T-cell (primary cell): ENCODE data around the gene TLL1. TPM values are rescaled to one million over a fixed set of nuclear protein-coding genes. Genes with fewer than 3 reads are reported as not detected.

Experiments used
- ATAC-seq, 4 experiments: fragments of 200-7000 bp in 3 of 4; fragments of 150-1000 bp in 1 of 4; cut with Tn5 transposase; replicated peaks in 1 of 4; 1 replicate in 3 of 4; 2 replicates in 1 of 4; pipeline ENCODE4 v1.10.0; 2021; ENCODE audit warnings: moderate library complexity in 3 of 4, mild to moderate bottlenecking in 2 of 4, moderate number of reproducible peaks in 1 of 4
- CTCF ChIA-PET, 2 donors: fragments of 300-600 bp; sonication (Branson Sonifier 250); formaldehyde crosslinking; loops; one replicate each; lab custom pipeline; 2022; ENCODE audit warnings: antibody characterized with exemption in 2 of 2; lab: Charles Lee
- POLR2A ChIA-PET, 2 donors: fragments of 300-600 bp; sonication (Branson Sonifier 250); formaldehyde crosslinking; loops; one replicate each; lab custom pipeline; 2022; ENCODE audit warnings: antibody characterized with exemption in 2 of 2; lab: Charles Lee
- DNase-seq, 35 experiments: peaks; one replicate each; pipeline versions ENCODE4 v3.0.0 to v3.0.0-alpha.2; 2013 to 2023
- H3K27ac ChIP-seq: one replicate; pipeline ENCODE4 v1.5.1; 2013; ENCODE audit warnings: low read length
- H3K27me3 ChIP-seq, 2 experiments: replicated peaks in 1 of 2; 1 replicate in 1 of 2; 2 replicates in 1 of 2; pipeline versions ENCODE4 v1.6.1 to v1.7.0; 2013; ENCODE audit warnings: low read length in 1 of 2, mixed read lengths in 1 of 2; ENCODE audit not compliant: control insufficient read depth in 2 of 2, insufficient read depth in 2 of 2; ENCODE audit errors: extremely low read depth in 1 of 2
- H3K36me3 ChIP-seq, 2 donors: 1 replicate in 1 of 2; 2 replicates in 1 of 2; pipeline versions ENCODE4 v1.6.1 to v1.7.0; 2013; ENCODE audit warnings: low read length in 1 of 2; ENCODE audit not compliant: control insufficient read depth in 2 of 2, insufficient read depth in 1 of 2; ENCODE audit errors: extremely low read depth in 1 of 2
- H3K4me1 ChIP-seq, 2 experiments: 1 replicate in 1 of 2; 2 replicates in 1 of 2; pipeline versions ENCODE4 v1.6.1 to v1.7.0; 2013; ENCODE audit warnings: low read length in 2 of 2, mixed read lengths in 1 of 2; ENCODE audit not compliant: insufficient read depth in 2 of 2, control insufficient read depth in 1 of 2; ENCODE audit errors: extremely low read depth in 1 of 2
- H3K4me3 ChIP-seq, 2 donors: 1 replicate in 1 of 2; 2 replicates in 1 of 2; pipeline versions ENCODE4 v1.5.1 to v1.7.0; 2013; ENCODE audit warnings: mild to moderate bottlenecking in 2 of 2, low read length in 1 of 2, moderate library complexity in 1 of 2; ENCODE audit not compliant: control insufficient read depth in 1 of 2; ENCODE audit errors: extremely low read depth in 1 of 2
- H3K9me3 ChIP-seq: 2 replicates; pipeline ENCODE4 v1.7.0; 2013
- H3K27ac Mint-ChIP-seq, 2 donors: one replicate each; pipeline ENCODE4 v1.8.0; 2020 to 2021; ENCODE audit warnings: mild to moderate bottlenecking in 2 of 2, mixed read lengths in 2 of 2
- H3K27me3 Mint-ChIP-seq, 2 donors: one replicate each; pipeline ENCODE4 v1.8.0; 2021 to 2022; ENCODE audit warnings: mixed read lengths in 2 of 2
- H3K36me3 Mint-ChIP-seq: one replicate; pipeline ENCODE4 v1.8.0; 2021; ENCODE audit warnings: mixed read lengths
- H3K4me1 Mint-ChIP-seq, 3 donors: one replicate each; pipeline ENCODE4 v1.8.0; 2020 to 2022; ENCODE audit warnings: mixed read lengths in 3 of 3, mild to moderate bottlenecking in 1 of 3
- H3K4me3 Mint-ChIP-seq, 3 donors: one replicate each; pipeline ENCODE4 v1.8.0; 2020 to 2022; ENCODE audit warnings: mild to moderate bottlenecking in 3 of 3, mixed read lengths in 3 of 3, moderate library complexity in 3 of 3
- H3K9me3 Mint-ChIP-seq, 3 donors: one replicate each; pipeline ENCODE4 v1.8.0; 2020 to 2022; ENCODE audit warnings: mixed read lengths in 3 of 3
- WGBS: methylation state at CpG from one replicate; pipeline ENCODE4 v1.1.5; 2013; ENCODE audit warnings: missing lambda C conversion rate; ENCODE audit not compliant: insufficient coverage; 5-methylcytosine and 5-hydroxymethylcytosine counted together
- total RNA-seq, 35 experiments: library from RNA in 6 of 35; stranded (reverse) in 6 of 35; fragments of 120-200 nt in 1 of 35; gene quantifications; one replicate each; pipeline versions ENCODE4 v1.2.1 to v1.2.4 and lab custom pipeline; 2013 to 2026

The TLL1 gene
- total RNA-seq, 5 donors from 2014 or later (not counting 1 experiment from before 2014, with no cell fraction given) = not detected

- H3K9me3 Mint-ChIP-seq = peaks cover 0 to 4% (median 0%) of the 10 kb centered on the region in 3 donors
- no peak overlapping the region for H3K27ac ChIP-seq
- no peaks in the 10 kb centered on the region for H3K36me3 ChIP-seq
- no peak overlapping the region for H3K4me3 Mint-ChIP-seq
- no peaks in the 10 kb centered on the region for H3K27me3 Mint-ChIP-seq
- H3K36me3 Mint-ChIP-seq = no peaks in the 10 kb centered on the region
- CTCF ChIA-PET = no interaction called here
- no peaks in the 10 kb centered on the region for H3K4me1 Mint-ChIP-seq
- H3K27ac Mint-ChIP-seq = no peak overlapping the region
- H3K27me3 ChIP-seq = no peaks in the 10 kb centered on the region
- H3K9me3 ChIP-seq = no peaks in the 10 kb centered on the region
- H3K4me1 ChIP-seq = no peaks in the 10 kb centered on the region
- POLR2A ChIA-PET = no interaction called here
- H3K4me3 ChIP-seq = no peak overlapping the region
- no CpG with 5 or more reads among the region's 3 CpGs for WGBS
- ATAC-seq = no peak
- DNase-seq = no peak
Measured at GRCh38 chr4:165915215-165915614, 42.2 kb downstream of the TLL1 start.

GRCh38 chr4:165921546-165921945 lies 48.5 kb downstream of the TLL1 start:
- 60% methylated on average over 1 of the region's 3 CpGs for WGBS
- no peak overlapping the region for H3K4me3 ChIP-seq
- POLR2A ChIA-PET = no interaction called here
- no peaks in the 10 kb centered on the region for H3K36me3 Mint-ChIP-seq
- H3K36me3 ChIP-seq = no peaks in the 10 kb centered on the region
- H3K9me3 ChIP-seq = no peaks in the 10 kb centered on the region
- no peaks in the 10 kb centered on the region for H3K27me3 Mint-ChIP-seq
- H3K4me1 ChIP-seq = no peaks in the 10 kb centered on the region
- H3K4me1 Mint-ChIP-seq = no peaks in the 10 kb centered on the region
- H3K9me3 Mint-ChIP-seq = peaks cover 0 to 4% (median 0%) of the 10 kb centered on the region in 3 donors
- ATAC-seq (no peak), DNase-seq (no peak)
- H3K4me3 Mint-ChIP-seq = no peak overlapping the region
- H3K27ac ChIP-seq = no peak overlapping the region
- H3K27ac Mint-ChIP-seq = no peak overlapping the region
- H3K27me3 ChIP-seq = no peaks in the 10 kb centered on the region
- CTCF ChIA-PET = no interaction called here

- H3K27ac ChIP-seq = no peak overlapping the region
- DNase-seq (no peak), ATAC-seq (no peak)
- Mint-ChIP-seq H3K9me3 (peaks cover 0 to 4% (median 0%) of the 10 kb centered on the region in 3 donors), H3K36me3 (no peaks in the 10 kb centered on the region), H3K27ac (no peak overlapping the region), H3K4me3 (no peak overlapping the region), H3K27me3 (no peaks in the 10 kb centered on the region), H3K4me1 (no peaks in the 10 kb centered on the region)
- no peaks in the 10 kb centered on the region for H3K27me3 ChIP-seq
- no peaks in the 10 kb centered on the region for H3K4me1 ChIP-seq
- no peak overlapping the region for H3K4me3 ChIP-seq
- no peaks in the 10 kb centered on the region for H3K36me3 ChIP-seq
- no peaks in the 10 kb centered on the region for H3K9me3 ChIP-seq
- CTCF ChIA-PET = interaction anchor here in 1 of 2 donors (0.5 kb wide), 1 partner anchor 10 kb away, joined by 3 read pairs; no protein-coding TSS in a partner anchor
- POLR2A ChIA-PET = no interaction called here
Measured at GRCh38 chr4:165922747-165923146, 49.7 kb downstream of the TLL1 start.

- ATAC-seq (no peak), DNase-seq (no peak)
- Mint-ChIP-seq H3K4me3 (no peak overlapping the region), H3K4me1 (no peaks in the 10 kb centered on the region), H3K27ac (no peak overlapping the region), H3K36me3 (no peaks in the 10 kb centered on the region), H3K27me3 (no peaks in the 10 kb centered on the region), H3K9me3 (peaks cover 0 to 4% (median 0%) of the 10 kb centered on the region in 3 donors)
- Histone ChIP-seq H3K36me3 (no peaks in the 10 kb centered on the region), H3K4me1 (no peaks in the 10 kb centered on the region), H3K27ac (no peak overlapping the region), H3K4me3 (no peak overlapping the region), H3K27me3 (no peaks in the 10 kb centered on the region), H3K9me3 (no peaks in the 10 kb centered on the region)
- WGBS = 62% methylated on average over 3 of the region's 6 CpGs
- CTCF ChIA-PET = no interaction called here
- POLR2A ChIA-PET = no interaction called here
Measured at GRCh38 chr4:165926307-165926706, 53.3 kb downstream of the TLL1 start.

GRCh38 chr4:165927366-165927765 lies 54.3 kb downstream of the TLL1 start:
- H3K36me3 ChIP-seq = no peaks in the 10 kb centered on the region
- DNase-seq (no peak), ATAC-seq (no peak)
- Mint-ChIP-seq H3K36me3 (no peaks in the 10 kb centered on the region), H3K4me1 (no peaks in the 10 kb centered on the region), H3K9me3 (peaks cover 0 to 4% (median 0%) of the 10 kb centered on the region in 3 donors), H3K27ac (no peak overlapping the region), H3K27me3 (no peaks in the 10 kb centered on the region), H3K4me3 (no peak overlapping the region)
- H3K27me3 ChIP-seq = no peaks in the 10 kb centered on the region
- H3K27ac ChIP-seq = no peak overlapping the region
- H3K4me1 ChIP-seq = no peaks in the 10 kb centered on the region
- POLR2A ChIA-PET = no interaction called here
- H3K4me3 ChIP-seq = no peak overlapping the region
- 90% methylated on average over 3 of the region's 3 CpGs for WGBS
- CTCF ChIA-PET = no interaction called here
- no peaks in the 10 kb centered on the region for H3K9me3 ChIP-seq

GRCh38 chr4:165927815-165928214 lies 54.8 kb downstream of the TLL1 start:
- ChIA-PET CTCF (no interaction called here), POLR2A (no interaction called here)
- Histone ChIP-seq H3K9me3 (no peaks in the 10 kb centered on the region), H3K4me1 (no peaks in the 10 kb centered on the region), H3K4me3 (no peak overlapping the region), H3K27ac (no peak overlapping the region), H3K27me3 (no peaks in the 10 kb centered on the region), H3K36me3 (no peaks in the 10 kb centered on the region)
- no peak overlapping the region for H3K27ac Mint-ChIP-seq
- H3K9me3 Mint-ChIP-seq = peaks cover 0 to 4% (median 0%) of the 10 kb centered on the region in 3 donors
- no peak overlapping the region for H3K4me3 Mint-ChIP-seq
- H3K36me3 Mint-ChIP-seq = no peaks in the 10 kb centered on the region
- DNase-seq = no peak
- ATAC-seq = no peak
- WGBS = no CpG with 5 or more reads among the region's 3 CpGs
- H3K27me3 Mint-ChIP-seq = no peaks in the 10 kb centered on the region
- no peaks in the 10 kb centered on the region for H3K4me1 Mint-ChIP-seq

- no peak overlapping the region for H3K27ac ChIP-seq
- CTCF ChIA-PET = no interaction called here
- H3K27ac Mint-ChIP-seq = no peak overlapping the region
- no peak overlapping the region for H3K4me3 Mint-ChIP-seq
- POLR2A ChIA-PET = no interaction called here
- no peak for DNase-seq
- H3K36me3 ChIP-seq = no peaks in the 10 kb centered on the region
- H3K36me3 Mint-ChIP-seq = no peaks in the 10 kb centered on the region
- no peaks in the 10 kb centered on the region for H3K9me3 ChIP-seq
- no peaks in the 10 kb centered on the region for H3K27me3 ChIP-seq
- H3K4me1 Mint-ChIP-seq = no peaks in the 10 kb centered on the region
- no peak overlapping the region for H3K4me3 ChIP-seq
- no peak for ATAC-seq
- WGBS = 100% methylated on average over 1 of the region's 2 CpGs
- no peaks in the 10 kb centered on the region for H3K4me1 ChIP-seq
- H3K27me3 Mint-ChIP-seq = no peaks in the 10 kb centered on the region
- H3K9me3 Mint-ChIP-seq = peaks cover 0 to 4% (median under 1%) of the 10 kb centered on the region in 3 donors
Measured at GRCh38 chr4:165928601-165929000, 55.6 kb downstream of the TLL1 start.
